Heart right ventricle (tissue), 16 donors: Measurements from ENCODE around the gene DNAJB1. TPM values are rescaled to one million over a fixed set of nuclear protein-coding genes. Genes with fewer than 3 reads are reported as not detected.

Source experiments
- ATAC-seq, 8 donors: fragments of 200-7000 bp; cut with Tn5 transposase; one replicate each; pipeline ENCODE4 v1.9.1; 2020; ENCODE audit warnings: mild to moderate bottlenecking in 8 of 8, moderate library complexity in 8 of 8, moderate number of reproducible peaks in 1 of 8
- DNase-seq, 2 donors: peaks; one replicate each; pipeline ENCODE4 v3.0.0-alpha.2; 2020
- H3K27ac ChIP-seq, 10 donors: fragments of 200-600 bp; sonication (generic) in 2 of 10; one replicate each; pipeline versions ENCODE4 v1.5.0 to v1.8.0; 2020 to 2022; ENCODE audit warnings: mild to moderate bottlenecking in 3 of 10
- H3K27me3 ChIP-seq, 7 donors: fragments of 200-600 bp; one replicate each; pipeline ENCODE4 v1.8.0; 2021 to 2022; ENCODE audit warnings: mild to moderate bottlenecking in 2 of 7
- H3K36me3 ChIP-seq, 9 donors: fragments of 200-600 bp; sonication (generic) in 1 of 9; one replicate each; pipeline versions ENCODE4 v1.5.0 to v1.8.0; 2020 to 2022; ENCODE audit warnings: mild to moderate bottlenecking in 2 of 9
- H3K4me1 ChIP-seq, 9 donors: fragments of 200-600 bp; sonication (generic) in 1 of 9; one replicate each; pipeline versions ENCODE4 v1.5.0 to v1.8.0; 2020 to 2022; ENCODE audit warnings: mild to moderate bottlenecking in 4 of 9
- H3K4me3 ChIP-seq, 10 donors: fragments of 200-600 bp; sonication (generic) in 2 of 10; one replicate each; pipeline versions ENCODE4 v1.5.0 to v1.8.0; 2020 to 2022; ENCODE audit warnings: mild to moderate bottlenecking in 7 of 10, moderate library complexity in 2 of 10
- H3K9me3 ChIP-seq, 11 donors: fragments of 200-600 bp in 10 of 11; sonication (generic) in 2 of 11; one replicate each; pipeline versions ENCODE4 v1.5.0 to v1.8.0; 2013 to 2022; ENCODE audit warnings: mild to moderate bottlenecking in 2 of 11, control low read depth in 1 of 11, moderate library complexity in 1 of 11
- WGBS, 2 donors: extraction: QIAGEN DNeasy Blood & Tissue Kit; methylation state at CpG; one replicate each; pipeline ENCODE4 v1.1.7; 2013; ENCODE audit warnings: inconsistent platforms in 1 of 2; 5-methylcytosine and 5-hydroxymethylcytosine counted together
- intact Hi-C, 10 donors: fragments of 100-400 bp; cut with DNase I; formaldehyde crosslinking; loops; one replicate each; pipeline versions ENCODE4 v1.11.1 to v1.14.2; 2022
- microRNA-seq, 2 donors: library from miRNA; unstranded; fragments of <30 nt; microRNA quantifications; one replicate each; pipeline ENCODE4 v1.2.0, GENCODE V29; 2021
- polyA plus RNA-seq, 2 donors: library from polyadenylated mRNA; stranded (reverse); fragments of 200-250 nt; gene quantifications; one replicate each; pipeline ENCODE4 v1.2.3, GENCODE V29; 2013
- total RNA-seq, 10 donors: library from RNA; stranded (reverse); fragmentation: NEBNext Ultra II Directional in 3 of 10; extraction: Animal tissue kit (Norgen Biotek cat#: 25700) in 3 of 10; gene quantifications; one replicate each; pipeline versions ENCODE4 v1.2.1 to v1.2.4, GENCODE V29; 2021 to 2023
- TF ChIP-seq, protein P1 (sequence below), 9 donors: fragments of 200-600 bp; sonication (generic) in 2 of 9; IDR thresholded peaks; one replicate each; pipeline versions ENCODE4 v1.5.0 to v1.8.0; 2021 to 2022; ENCODE audit warnings: antibody characterized with exemption in 9 of 9, mild to moderate bottlenecking in 5 of 9, moderate library complexity in 1 of 9
- donor health status: Arrhythmogenic right ventricular cardiomyopathy.
- donor health status: ischemic (EF 13 %, LVEDD 7.1; RV severe dilation, severe dysfunction).
- donor health status: healthy with polysubstance abuse.
- donor health status: DM: no; HTN: yes; CAD: no.
- donor health status: DM: no; HTN: no; CAD: no.
- donor health status: ischemic (EF 25% LVEDD 6.9; RV normal size, moderate dysfunction).
- donor health status: ischemic (EF 25% LVEDD 5.7; RV mildly dilated, moderate dysfunction).
- donor health status: healthy.
- donor health status: DM: yes; HTN: yes; CAD: no.
- donor health status: Ischemic cardiomyopathy.
- donor health status: ischemic (EF 35%, LVEDD 5.7; RV mildly dilated, moderate dysfunction).
- donor health status: nonischemic (EF 11% LVEDD 7.7; RV severe dilation, severe dysfunction).
- donor health status: DM: yes; HTN: yes; CAD: no.
- donor health status: PGD.
- donor health status: ischemic (EF 29% LVEDD 5.4; RV normal size, mild dysfunction).
- donor health status: nonischemic (EF 23%, LVEDD 6.1; RV moderate dilation, normal function).

Gene DNAJB1
- total and polyA plus RNA-seq, 12 donors, result 23.6 to 99.0 (median 44.6) TPM

DNA sequence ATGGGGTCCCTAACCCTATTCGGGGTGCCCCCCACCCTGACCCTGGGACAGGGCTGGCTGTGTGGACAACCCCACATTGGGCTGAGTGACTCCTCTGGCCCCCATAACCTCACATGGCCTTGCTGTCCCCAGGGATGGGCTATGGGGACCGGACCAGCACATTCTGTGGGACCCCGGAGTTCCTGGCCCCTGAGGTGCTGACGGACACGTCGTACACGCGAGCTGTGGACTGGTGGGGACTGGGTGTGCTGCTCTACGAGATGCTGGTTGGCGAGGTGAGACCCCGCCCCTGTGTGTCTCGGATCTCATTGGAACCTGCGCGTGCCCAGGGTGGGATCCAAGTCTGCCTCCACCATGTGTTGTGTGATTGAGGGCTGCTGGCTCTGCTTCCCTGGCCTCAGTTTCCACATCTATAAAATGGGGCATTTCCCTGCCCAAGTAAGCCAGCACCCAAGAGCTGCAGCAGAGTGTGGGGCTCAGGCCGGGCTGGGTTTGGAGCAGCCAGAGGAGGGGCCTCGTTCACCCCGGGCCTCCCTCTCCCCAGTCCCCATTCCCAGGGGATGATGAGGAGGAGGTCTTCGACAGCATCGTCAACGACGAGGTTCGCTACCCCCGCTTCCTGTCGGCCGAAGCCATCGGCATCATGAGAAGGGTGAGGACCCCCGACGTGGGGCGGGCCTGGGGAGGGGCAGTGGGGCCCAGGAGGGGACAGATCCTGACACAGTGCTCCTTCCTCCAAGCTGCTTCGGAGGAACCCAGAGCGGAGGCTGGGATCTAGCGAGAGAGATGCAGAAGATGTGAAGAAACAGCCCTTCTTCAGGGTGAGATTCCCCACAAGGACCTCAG, 47.9 kb downstream of the DNAJB1 start:
- no peak overlapping the region for H3K27ac ChIP-seq
- H3K27me3 ChIP-seq, result peaks cover 4 to 30% (median 26%) of the 10 kb centered on the region in 7 donors
- DNase-seq (no peak), ATAC-seq (no peak)
- intact Hi-C loops, result loop anchor here in 5 of 10 donors (5.0 to 10.0 kb wide), 4 partner anchors 33 to 335 kb away; partner anchors contain the start of genes ASF1B (in 1 of the 5) and PKN1 (in 1 of the 5)
- TF ChIP-seq, protein P1, sequence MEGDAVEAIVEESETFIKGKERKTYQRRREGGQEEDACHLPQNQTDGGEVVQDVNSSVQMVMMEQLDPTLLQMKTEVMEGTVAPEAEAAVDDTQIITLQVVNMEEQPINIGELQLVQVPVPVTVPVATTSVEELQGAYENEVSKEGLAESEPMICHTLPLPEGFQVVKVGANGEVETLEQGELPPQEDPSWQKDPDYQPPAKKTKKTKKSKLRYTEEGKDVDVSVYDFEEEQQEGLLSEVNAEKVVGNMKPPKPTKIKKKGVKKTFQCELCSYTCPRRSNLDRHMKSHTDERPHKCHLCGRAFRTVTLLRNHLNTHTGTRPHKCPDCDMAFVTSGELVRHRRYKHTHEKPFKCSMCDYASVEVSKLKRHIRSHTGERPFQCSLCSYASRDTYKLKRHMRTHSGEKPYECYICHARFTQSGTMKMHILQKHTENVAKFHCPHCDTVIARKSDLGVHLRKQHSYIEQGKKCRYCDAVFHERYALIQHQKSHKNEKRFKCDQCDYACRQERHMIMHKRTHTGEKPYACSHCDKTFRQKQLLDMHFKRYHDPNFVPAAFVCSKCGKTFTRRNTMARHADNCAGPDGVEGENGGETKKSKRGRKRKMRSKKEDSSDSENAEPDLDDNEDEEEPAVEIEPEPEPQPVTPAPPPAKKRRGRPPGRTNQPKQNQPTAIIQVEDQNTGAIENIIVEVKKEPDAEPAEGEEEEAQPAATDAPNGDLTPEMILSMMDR (IDR thresholded peaks at IDR 0.05), result no peak
- WGBS, 2 donors, result 83 to 84% methylated on average over 32 of the region's 32 CpGs
- H3K4me1 ChIP-seq, result peaks cover 11 to 32% (median 20%) of the 10 kb centered on the region in 9 donors
- peaks cover 0 to 65% (median 53%) of the 10 kb centered on the region in 9 donors for H3K36me3 ChIP-seq
- no peaks in the 10 kb centered on the region for H3K9me3 ChIP-seq
- H3K4me3 ChIP-seq, result no peak overlapping the region

DNA sequence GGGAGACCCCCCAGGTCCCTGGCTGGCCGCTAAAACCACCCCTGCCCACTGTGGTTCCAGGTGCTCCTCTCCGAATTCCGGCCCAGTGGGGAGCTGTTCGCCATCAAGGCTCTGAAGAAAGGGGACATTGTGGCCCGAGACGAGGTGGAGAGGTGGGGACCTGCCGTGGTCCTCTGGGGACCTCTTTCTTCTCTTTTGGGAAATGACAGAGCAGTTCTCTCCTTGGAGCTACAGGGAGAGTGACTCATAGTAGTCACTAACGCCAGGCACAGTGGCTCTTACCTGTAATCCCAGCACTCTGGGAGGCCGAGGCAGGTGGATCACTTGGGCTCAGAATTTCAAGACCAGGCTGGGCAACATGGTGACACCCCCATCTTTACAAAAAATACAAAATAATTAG, 50.4 kb downstream of the DNAJB1 start:
- Histone ChIP-seq H3K4me3 (no peak overlapping the region), H3K36me3 (peaks cover 0 to 89% (median 71%) of the 10 kb centered on the region in 9 donors), H3K27ac (no peak overlapping the region), H3K27me3 (peaks cover 0 to 8% (median 6%) of the 10 kb centered on the region in 7 donors), H3K9me3 (no peaks in the 10 kb centered on the region), H3K4me1 (peaks cover 8 to 12% (median 10%) of the 10 kb centered on the region in 9 donors)
- 77 to 79% methylated on average over 9 of the region's 9 CpGs for WGBS, 2 donors
- ATAC-seq (no peak), DNase-seq (no peak)
- intact Hi-C loops, result no loop called here
- TF ChIP-seq, protein P1 (IDR thresholded peaks at IDR 0.05), result no peak

DNA sequence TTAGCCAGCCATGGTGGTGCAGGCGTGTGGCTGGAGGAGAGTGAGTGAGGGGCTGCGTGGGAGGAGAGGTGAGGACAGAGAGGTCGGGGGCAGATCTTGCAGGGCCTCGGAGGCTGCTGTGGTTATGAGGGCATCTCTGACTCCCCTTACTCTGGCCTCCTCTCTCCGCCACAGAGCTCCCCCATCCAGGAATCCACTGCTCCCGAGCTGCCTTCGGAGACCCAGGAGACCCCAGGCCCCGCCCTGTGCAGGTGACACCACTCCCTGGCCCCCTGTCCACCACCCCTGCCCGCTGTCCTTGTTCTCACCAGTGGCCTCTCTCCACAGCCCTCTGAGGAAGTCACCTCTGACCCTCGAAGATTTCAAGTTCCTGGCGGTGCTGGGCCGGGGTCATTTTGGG, 50.8 kb downstream of the DNAJB1 start:
- peaks cover 5 to 8% (median 6%) of the 10 kb centered on the region in 9 donors for H3K4me1 ChIP-seq
- H3K36me3 ChIP-seq, result peaks cover 0 to 94% (median 71%) of the 10 kb centered on the region in 9 donors
- TF ChIP-seq, protein P1 (IDR thresholded peaks at IDR 0.05), result no peak
- H3K9me3 ChIP-seq, result no peaks in the 10 kb centered on the region
- 81 to 83% methylated on average over 12 of the region's 12 CpGs for WGBS, 2 donors
- ATAC-seq (no peak), DNase-seq (no peak)
- no peak overlapping the region for H3K4me3 ChIP-seq
- intact Hi-C loops, result no loop called here
- peaks cover 0 to 4% (median 2%) of the 10 kb centered on the region in 7 donors for H3K27me3 ChIP-seq
- no peak overlapping the region for H3K27ac ChIP-seq

Small RNA genes lying within 50 kb of the gene (microRNA-seq; reads per million reads assigned to microRNA genes)
- 0.51 to 0.60 reads per million in 2 donors for gene MIR639

Other genes starting within 250 kb of the DNAJB1 start
- 10 to 100 TPM; 24.0 to 58.0 (median 32.8) TPM for gene ADGRE5, start 137.0 kb downstream of the DNAJB1 start, total RNA-seq
- gene ADGRE5, start 137.0 kb downstream of the DNAJB1 start, polyA plus RNA-seq, result 10 to 100 TPM; 14.5 to 30.6 TPM
- 10 to 100 TPM; 15.4 to 39.6 (median 21.7) TPM for gene DDX39A, start 99.1 kb downstream of the DNAJB1 start, total RNA-seq
- gene DDX39A, start 99.1 kb downstream of the DNAJB1 start, polyA plus RNA-seq, result 100 to 1,000 TPM in 1 of 2 donors, 10 to 100 TPM in 1; 78.3 to 110 TPM
- 100 to 1,000 TPM in 9 of 10 donors, 10 to 100 TPM in 1; 85.2 to 176 (median 126) TPM for gene PKN1, start 85.1 kb downstream of the DNAJB1 start, total RNA-seq
- 100 to 1,000 TPM; 108 to 146 TPM for gene PKN1, start 85.1 kb downstream of the DNAJB1 start, polyA plus RNA-seq
- under 1 TPM in 1 of 10 donors, not detected in 9; 0.17 TPM for gene PTGER1, start 43.0 kb downstream of the DNAJB1 start, total RNA-seq
- under 1 TPM in 1 of 2 donors, not detected in 1; 0.16 TPM for gene PTGER1, start 43.0 kb downstream of the DNAJB1 start, polyA plus RNA-seq
- gene GIPC1, start 22.3 kb downstream of the DNAJB1 start, total RNA-seq, result 10 to 100 TPM; 41.6 to 51.5 (median 45.8) TPM
- gene GIPC1, start 22.3 kb downstream of the DNAJB1 start, polyA plus RNA-seq, result 10 to 100 TPM; 57.3 to 84.1 TPM
- gene TECR, start 11.2 kb upstream of the DNAJB1 start, total RNA-seq, result 10 to 100 TPM; 61.4 to 99.6 (median 73.1) TPM
- 100 to 1,000 TPM in 1 of 2 donors, 10 to 100 TPM in 1; 88.7 to 194 TPM for gene TECR, start 11.2 kb upstream of the DNAJB1 start, polyA plus RNA-seq
- gene NDUFB7, start 53.7 kb upstream of the DNAJB1 start, total RNA-seq, result 100 to 1,000 TPM; 347 to 525 (median 467) TPM
- 1,000 to 10,000 TPM; 1,131 to 1,673 TPM for gene NDUFB7, start 53.7 kb upstream of the DNAJB1 start, polyA plus RNA-seq
- under 1 TPM in 1 of 10 donors, not detected in 9; 0.12 TPM for gene CLEC17A, start 64.7 kb upstream of the DNAJB1 start, total RNA-seq
- not detected for gene CLEC17A, start 64.7 kb upstream of the DNAJB1 start, polyA plus RNA-seq
- under 1 TPM in 7 of 10 donors, not detected in 3; 0.15 to 0.78 (median 0.26) TPM for gene ADGRE3, start 156.4 kb upstream of the DNAJB1 start, total RNA-seq
- under 1 TPM in 1 of 2 donors, not detected in 1; 0.01 TPM for gene ADGRE3, start 156.4 kb upstream of the DNAJB1 start, polyA plus RNA-seq
- gene ZNF333, start 171.7 kb upstream of the DNAJB1 start, total RNA-seq, result 10 to 100 TPM in 2 of 10 donors, 1 to 10 TPM in 8; 5.8 to 10.3 (median 8.5) TPM
- 10 to 100 TPM in 1 of 2 donors, 1 to 10 TPM in 1; 4.2 to 12.8 TPM for gene ZNF333, start 171.7 kb upstream of the DNAJB1 start, polyA plus RNA-seq